Gastroesophageal sphincter (tissue), 3 donors: ENCODE data around the gene SMC6.

Source experiments
- CTCF ChIP-seq, 4 experiments: fragments of 200-600 bp in 2 of 4; fragments of 450-650 bp in 2 of 4; sonication (generic) in 1 of 4; IDR thresholded peaks; one replicate each; pipeline ENCODE4 v1.5.1; 2017 to 2019; ENCODE audit warnings: antibody characterized with exemption in 4 of 4, mild to moderate bottlenecking in 2 of 4, moderate library complexity in 2 of 4
- EP300 ChIP-seq: sonication (generic); formaldehyde crosslinking; IDR thresholded peaks from one replicate; pipeline ENCODE4 v1.6.1; 2017; ENCODE audit warnings: antibody characterized with exemption, mild to moderate bottlenecking

DNA sequence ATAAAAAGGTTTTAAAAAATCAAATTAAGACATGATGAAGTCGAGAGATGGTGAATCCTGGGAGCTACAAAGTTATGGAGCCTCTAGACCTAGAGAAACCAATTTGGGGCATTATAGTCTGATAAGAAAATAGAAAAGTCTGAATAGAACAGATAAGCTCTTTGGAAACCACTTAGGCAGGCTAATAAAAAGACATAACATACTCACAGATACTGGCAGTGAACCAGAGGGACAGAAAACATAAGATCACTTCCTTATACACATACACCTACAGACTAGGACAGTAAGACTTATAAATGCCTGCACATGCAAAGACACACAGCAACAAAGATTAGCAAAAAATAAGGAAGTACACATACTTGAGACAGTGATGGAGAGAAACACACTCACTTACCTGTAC is 20.0 kb downstream of the SMC6 start:
- TF ChIP-seq CTCF (IDR thresholded peaks at IDR 0.05) (no peak), EP300 (no peak)
